ENCODE data around the gene KAT5. TPM values are rescaled to one million over a fixed set of nuclear protein-coding genes. Genes with fewer than 3 reads are reported as not detected.

The KAT5 gene
- total and polyA plus RNA-seq, 2 of the 4 experiments (the other 2 are of a cell fraction) = 33.3 to 34.2 TPM

GRCh38 chr11:65662799-65663638 is 49.0 kb upstream of the KAT5 start, which contains the start of gene RELA (continued):
- TF ChIP-seq, protein P1, sequence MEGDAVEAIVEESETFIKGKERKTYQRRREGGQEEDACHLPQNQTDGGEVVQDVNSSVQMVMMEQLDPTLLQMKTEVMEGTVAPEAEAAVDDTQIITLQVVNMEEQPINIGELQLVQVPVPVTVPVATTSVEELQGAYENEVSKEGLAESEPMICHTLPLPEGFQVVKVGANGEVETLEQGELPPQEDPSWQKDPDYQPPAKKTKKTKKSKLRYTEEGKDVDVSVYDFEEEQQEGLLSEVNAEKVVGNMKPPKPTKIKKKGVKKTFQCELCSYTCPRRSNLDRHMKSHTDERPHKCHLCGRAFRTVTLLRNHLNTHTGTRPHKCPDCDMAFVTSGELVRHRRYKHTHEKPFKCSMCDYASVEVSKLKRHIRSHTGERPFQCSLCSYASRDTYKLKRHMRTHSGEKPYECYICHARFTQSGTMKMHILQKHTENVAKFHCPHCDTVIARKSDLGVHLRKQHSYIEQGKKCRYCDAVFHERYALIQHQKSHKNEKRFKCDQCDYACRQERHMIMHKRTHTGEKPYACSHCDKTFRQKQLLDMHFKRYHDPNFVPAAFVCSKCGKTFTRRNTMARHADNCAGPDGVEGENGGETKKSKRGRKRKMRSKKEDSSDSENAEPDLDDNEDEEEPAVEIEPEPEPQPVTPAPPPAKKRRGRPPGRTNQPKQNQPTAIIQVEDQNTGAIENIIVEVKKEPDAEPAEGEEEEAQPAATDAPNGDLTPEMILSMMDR (conservative IDR thresholded peaks at IDR 0.05; ENCODE audit: low read depth, low read length) = no peak
